Fibroblast of lung (primary cell): ENCODE measurements around the gene ABLIM2. TPM values are rescaled to one million over a fixed set of nuclear protein-coding genes. Genes with fewer than 3 reads are reported as not detected.

Experiments used
- DNase-seq, 2 donors: peaks; one replicate each; pipeline versions ENCODE4 v3.0.0 to v3.0.0-alpha.2; 2010; ENCODE audit warnings: low read depth in 2 of 2
- H2AFZ ChIP-seq: 2 replicates; pipeline ENCODE4 v1.5.1; 2012; ENCODE audit warnings: low read length, control low read depth, inconsistent platforms
- H3K27ac ChIP-seq: 2 replicates; pipeline ENCODE4 v1.5.1; 2011; ENCODE audit warnings: low read length, control low read depth; ENCODE audit not compliant: insufficient read depth
- H3K27me3 ChIP-seq: 2 replicates; pipeline ENCODE4 v1.5.1; 2011; ENCODE audit warnings: mild to moderate bottlenecking, low read length; ENCODE audit not compliant: control insufficient read depth, insufficient read depth
- H3K36me3 ChIP-seq: 2 replicates; pipeline ENCODE4 v1.5.1; 2011; ENCODE audit warnings: low read length; ENCODE audit not compliant: control insufficient read depth, insufficient read depth
- H3K4me1 ChIP-seq: 2 replicates; pipeline ENCODE4 v1.5.1; 2011; ENCODE audit warnings: low read length; ENCODE audit not compliant: control insufficient read depth, insufficient read depth; ENCODE audit errors: extremely low read depth
- H3K4me2 ChIP-seq: 2 replicates; pipeline ENCODE4 v1.5.1; 2011; ENCODE audit warnings: low read length, control low read depth; ENCODE audit not compliant: insufficient read depth; ENCODE audit errors: extremely low read depth
- H3K4me3 ChIP-seq, 4 experiments: fragments of 200-600 bp in 1 of 4; sonication (generic) in 1 of 4; replicated peaks in 1 of 4; 2 replicates each; pipeline ENCODE4 v1.5.1; 2011 to 2016; ENCODE audit warnings: low read length in 4 of 4, low read depth in 3 of 4, mild to moderate bottlenecking in 3 of 4, control low read depth in 2 of 4, inconsistent platforms in 1 of 4, mixed read lengths in 1 of 4; ENCODE audit not compliant: insufficient read depth in 1 of 4; ENCODE audit errors: control extremely low read depth in 1 of 4
- H3K79me2 ChIP-seq: 2 replicates; pipeline ENCODE4 v1.5.1; 2012; ENCODE audit warnings: mild to moderate bottlenecking, low read length, inconsistent platforms; ENCODE audit not compliant: control insufficient read depth, insufficient read depth
- H3K9ac ChIP-seq: 2 replicates; pipeline ENCODE4 v1.5.1; 2011; ENCODE audit warnings: mild to moderate bottlenecking, low read length, control low read depth; ENCODE audit not compliant: insufficient read depth
- H3K9me3 ChIP-seq: 2 replicates; pipeline ENCODE4 v1.5.1; 2012; ENCODE audit warnings: low read depth, low read length; ENCODE audit not compliant: control insufficient read depth, insufficient read depth
- H4K20me1 ChIP-seq: 2 replicates; pipeline ENCODE4 v1.5.1; 2011; ENCODE audit warnings: low read length; ENCODE audit not compliant: control insufficient read depth, insufficient read depth; ENCODE audit errors: extremely low read depth
- CTCF ChIP-seq, 2 donors: IDR thresholded peaks in 1 of 2; conservative IDR thresholded peaks in 1 of 2; 1 replicate in 1 of 2; 2 replicates in 1 of 2; pipeline ENCODE4 v1.5.1; 2011 to 2012; ENCODE audit warnings: low read length in 2 of 2, control low read depth in 1 of 2, inconsistent platforms in 1 of 2, low read depth in 1 of 2, mild to moderate bottlenecking in 1 of 2
- EZH2 ChIP-seq: IDR thresholded peaks from 2 replicates; pipeline ENCODE4 v1.5.1; 2012; ENCODE audit warnings: low read length, control low read depth, mild to moderate bottlenecking; ENCODE audit errors: missing control alignments
- polyA plus RNA-seq, 2 donors: library from polyadenylated mRNA; depleted of rRNA in 1 of 2; stranded (reverse) in 1 of 2; unstranded in 1 of 2; fragments of >200 nt; gene quantifications; 2 replicates each; pipeline ENCODE4 v1.2.1, GENCODE V29; 2011 to 2012; ENCODE audit warnings: missing spikeins in 1 of 2
- total RNA-seq: library from RNA; depleted of rRNA; stranded (reverse); fragments of >200 nt; gene quantifications from 2 replicates; pipeline ENCODE4 v1.2.1, GENCODE V29; 2014

ABLIM2 gene
- total and polyA plus RNA-seq, 2 donors (not counting 1 experiment from before 2014, with no cell fraction given): 0.66 to 2.6 TPM

- Histone ChIP-seq H2AFZ (no peak overlapping the region), H3K4me2 (no peak overlapping the region)
These were observed 39.7 kb upstream of the ABLIM2 start for GRCh38 chr4:8198206-8198905.

DNA sequence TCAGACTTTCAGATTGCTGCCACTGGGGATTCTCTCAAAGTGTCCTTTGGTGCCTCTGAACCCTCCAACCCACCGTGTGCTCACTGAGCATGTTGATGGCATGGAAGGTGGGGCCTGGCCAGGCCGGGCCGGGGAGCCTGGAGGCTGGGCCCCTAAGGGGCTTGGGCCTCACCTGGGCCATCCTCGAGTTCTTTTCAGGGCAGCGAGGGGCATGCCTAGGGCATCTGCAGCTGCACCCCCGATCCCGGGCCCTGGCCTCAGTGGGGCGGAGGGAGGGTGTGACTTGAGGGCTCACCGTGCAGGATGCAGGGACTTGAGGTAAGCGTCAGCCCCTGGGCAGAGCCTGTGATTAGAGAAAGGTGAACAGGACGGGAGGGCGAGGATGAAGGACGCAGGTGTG, 38.9 kb upstream of the ABLIM2 start:
- DNase-seq: no peak
- H3K9me3 ChIP-seq: no peaks in the 10 kb centered on the region
- H3K36me3 ChIP-seq: no peaks in the 10 kb centered on the region

More at GRCh38 chr4:8198206-8198905, 39.7 kb upstream of the ABLIM2 start:
- Histone ChIP-seq H3K4me1 (peaks cover 23% of the 10 kb centered on the region), H3K27me3 (no peaks in the 10 kb centered on the region), H3K79me2 (no peaks in the 10 kb centered on the region), H3K9me3 (no peaks in the 10 kb centered on the region), H3K36me3 (no peaks in the 10 kb centered on the region), H3K9ac (no peak overlapping the region), H3K4me3 (no peak overlapping the region), H3K27ac (no peak overlapping the region), H4K20me1 (no peaks in the 10 kb centered on the region)
- no peak for DNase-seq
- TF ChIP-seq EZH2 (no peak), CTCF (conservative IDR thresholded peaks at IDR 0.05 in 1 of 2, IDR thresholded peaks at IDR 0.05 in 1 of 2; ENCODE audit: low read depth in 1 of 2, low read length in 2 of 2) (no peak)

More for the DNA sequence above, 38.9 kb upstream of the ABLIM2 start:
- no peaks in the 10 kb centered on the region for H3K27me3 ChIP-seq
- TF ChIP-seq CTCF (conservative IDR thresholded peaks at IDR 0.05 in 1 of 2, IDR thresholded peaks at IDR 0.05 in 1 of 2; ENCODE audit: low read depth in 1 of 2, low read length in 2 of 2) (no peak), EZH2 (no peak)
- H4K20me1 ChIP-seq: no peaks in the 10 kb centered on the region
- peaks cover 23% of the 10 kb centered on the region for H3K4me1 ChIP-seq
- H3K27ac ChIP-seq: no peak overlapping the region
- H2AFZ ChIP-seq: no peak overlapping the region
- no peaks in the 10 kb centered on the region for H3K79me2 ChIP-seq
- H3K4me3 ChIP-seq: no peak overlapping the region
- no peak overlapping the region for H3K9ac ChIP-seq
- H3K4me2 ChIP-seq: no peak overlapping the region
